Body of pancreas (tissue), 4 donors: ENCODE results near the gene JCAD.

Experiments used
- POLR2A ChIP-seq, 3 donors: fragments of 450-650 bp; IDR thresholded peaks; one replicate each; pipeline ENCODE4 v1.6.1; 2016; ENCODE audit warnings: antibody characterized with exemption in 3 of 3, mild to moderate bottlenecking in 2 of 3
- TF ChIP-seq, protein P1 (sequence below), 7 experiments: fragments of 450-650 bp in 4 of 7; fragments of 200-600 bp in 3 of 7; sonication (generic) in 3 of 7; IDR thresholded peaks; one replicate each; pipeline ENCODE4 v1.5.1; 2016 to 2019; ENCODE audit warnings: antibody characterized with exemption in 7 of 7

DNA sequence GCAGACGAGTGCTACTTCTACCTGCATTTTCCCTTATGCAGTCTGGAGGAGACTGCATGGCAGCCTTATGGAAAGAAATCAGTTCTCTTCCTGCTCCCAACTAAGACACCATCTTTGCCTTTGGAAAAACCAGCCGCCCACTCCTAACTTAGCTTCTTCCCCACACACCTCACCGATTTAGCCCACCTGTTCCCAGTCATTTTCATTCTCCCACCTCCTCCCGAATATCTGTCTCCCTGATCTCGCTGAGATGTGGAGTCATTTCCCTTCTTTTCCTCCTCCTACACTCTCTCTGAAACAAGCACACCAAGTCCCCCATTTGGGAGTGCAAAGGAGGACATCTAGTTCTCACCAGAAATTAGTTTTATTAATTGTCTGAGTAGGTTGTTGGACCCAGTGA lies 35.2 kb upstream of the JCAD start:
- TF ChIP-seq, protein P1, sequence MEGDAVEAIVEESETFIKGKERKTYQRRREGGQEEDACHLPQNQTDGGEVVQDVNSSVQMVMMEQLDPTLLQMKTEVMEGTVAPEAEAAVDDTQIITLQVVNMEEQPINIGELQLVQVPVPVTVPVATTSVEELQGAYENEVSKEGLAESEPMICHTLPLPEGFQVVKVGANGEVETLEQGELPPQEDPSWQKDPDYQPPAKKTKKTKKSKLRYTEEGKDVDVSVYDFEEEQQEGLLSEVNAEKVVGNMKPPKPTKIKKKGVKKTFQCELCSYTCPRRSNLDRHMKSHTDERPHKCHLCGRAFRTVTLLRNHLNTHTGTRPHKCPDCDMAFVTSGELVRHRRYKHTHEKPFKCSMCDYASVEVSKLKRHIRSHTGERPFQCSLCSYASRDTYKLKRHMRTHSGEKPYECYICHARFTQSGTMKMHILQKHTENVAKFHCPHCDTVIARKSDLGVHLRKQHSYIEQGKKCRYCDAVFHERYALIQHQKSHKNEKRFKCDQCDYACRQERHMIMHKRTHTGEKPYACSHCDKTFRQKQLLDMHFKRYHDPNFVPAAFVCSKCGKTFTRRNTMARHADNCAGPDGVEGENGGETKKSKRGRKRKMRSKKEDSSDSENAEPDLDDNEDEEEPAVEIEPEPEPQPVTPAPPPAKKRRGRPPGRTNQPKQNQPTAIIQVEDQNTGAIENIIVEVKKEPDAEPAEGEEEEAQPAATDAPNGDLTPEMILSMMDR (IDR thresholded peaks at IDR 0.05) = no peak
- no peak for TF ChIP-seq POLR2A (IDR thresholded peaks at IDR 0.05)
